ENCODE results near the gene RCAN2. TPM values are rescaled to one million over a fixed set of nuclear protein-coding genes. Genes with fewer than 3 reads are reported as not detected.

The RCAN2 gene
- total and polyA plus RNA-seq, 2 experiments from 2014 or later = 6.0 to 9.3 TPM

DNA sequence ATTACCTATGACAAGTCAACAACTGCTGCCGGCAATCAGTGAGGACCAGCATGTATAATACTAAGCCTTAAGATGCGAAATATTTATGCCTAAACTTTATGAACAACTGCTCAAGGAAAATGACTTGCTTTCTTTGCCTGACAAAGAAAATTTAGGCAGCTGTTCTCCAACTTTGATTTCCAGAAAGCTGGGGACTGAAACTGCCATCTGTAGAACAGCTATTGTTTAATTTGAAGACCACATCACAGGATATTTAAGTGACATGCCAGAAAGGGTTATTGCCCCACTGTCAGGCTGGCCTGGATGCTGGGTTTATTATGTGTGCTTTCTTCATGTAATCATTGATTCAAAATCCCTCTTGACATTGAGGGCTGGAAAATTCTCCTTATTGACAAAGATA is 166.5 kb downstream of the RCAN2 start:
- DNase-seq (ENCODE audit: low spot score) = no peak
- H3K4me3 Mint-ChIP-seq = no peak overlapping the region
- H3K9me3 Mint-ChIP-seq = no peaks in the 10 kb centered on the region
- Histone ChIP-seq H3K4me1 (ENCODE audit: insufficient read depth) (peaks cover 13% of the 10 kb centered on the region), H3K27ac (ENCODE audit: low read depth) (no peak overlapping the region), H4K20me1 (replicated peaks; ENCODE audit: insufficient read depth) (no peaks in the 10 kb centered on the region), H3K79me2 (replicated peaks; ENCODE audit: insufficient read depth) (no peaks in the 10 kb centered on the region), H3K4me2 (no peak overlapping the region), H3K4me3 (no peak overlapping the region), H3F3A (replicated peaks; ENCODE audit: low read depth) (no peaks in the 10 kb centered on the region), H3K36me3 (ENCODE audit: insufficient read depth) (no peaks in the 10 kb centered on the region), H3K9me2 (ENCODE audit: insufficient read depth) (no peaks in the 10 kb centered on the region), H2AFZ (no peak overlapping the region), H3K27me3 (ENCODE audit: insufficient read depth) (no peaks in the 10 kb centered on the region)
- TF ChIP-seq JUNB (IDR thresholded peaks at IDR 0.05; ENCODE audit: unreplicated experiment) = no peak
- no peak for TF ChIP-seq POLR2AphosphoS5 (IDR thresholded peaks at IDR 0.05; ENCODE audit: low read depth)
- TF ChIP-seq STAT1 (IDR thresholded peaks at IDR 0.05; ENCODE audit: unreplicated experiment) = no peak
- TF ChIP-seq, protein P1, sequence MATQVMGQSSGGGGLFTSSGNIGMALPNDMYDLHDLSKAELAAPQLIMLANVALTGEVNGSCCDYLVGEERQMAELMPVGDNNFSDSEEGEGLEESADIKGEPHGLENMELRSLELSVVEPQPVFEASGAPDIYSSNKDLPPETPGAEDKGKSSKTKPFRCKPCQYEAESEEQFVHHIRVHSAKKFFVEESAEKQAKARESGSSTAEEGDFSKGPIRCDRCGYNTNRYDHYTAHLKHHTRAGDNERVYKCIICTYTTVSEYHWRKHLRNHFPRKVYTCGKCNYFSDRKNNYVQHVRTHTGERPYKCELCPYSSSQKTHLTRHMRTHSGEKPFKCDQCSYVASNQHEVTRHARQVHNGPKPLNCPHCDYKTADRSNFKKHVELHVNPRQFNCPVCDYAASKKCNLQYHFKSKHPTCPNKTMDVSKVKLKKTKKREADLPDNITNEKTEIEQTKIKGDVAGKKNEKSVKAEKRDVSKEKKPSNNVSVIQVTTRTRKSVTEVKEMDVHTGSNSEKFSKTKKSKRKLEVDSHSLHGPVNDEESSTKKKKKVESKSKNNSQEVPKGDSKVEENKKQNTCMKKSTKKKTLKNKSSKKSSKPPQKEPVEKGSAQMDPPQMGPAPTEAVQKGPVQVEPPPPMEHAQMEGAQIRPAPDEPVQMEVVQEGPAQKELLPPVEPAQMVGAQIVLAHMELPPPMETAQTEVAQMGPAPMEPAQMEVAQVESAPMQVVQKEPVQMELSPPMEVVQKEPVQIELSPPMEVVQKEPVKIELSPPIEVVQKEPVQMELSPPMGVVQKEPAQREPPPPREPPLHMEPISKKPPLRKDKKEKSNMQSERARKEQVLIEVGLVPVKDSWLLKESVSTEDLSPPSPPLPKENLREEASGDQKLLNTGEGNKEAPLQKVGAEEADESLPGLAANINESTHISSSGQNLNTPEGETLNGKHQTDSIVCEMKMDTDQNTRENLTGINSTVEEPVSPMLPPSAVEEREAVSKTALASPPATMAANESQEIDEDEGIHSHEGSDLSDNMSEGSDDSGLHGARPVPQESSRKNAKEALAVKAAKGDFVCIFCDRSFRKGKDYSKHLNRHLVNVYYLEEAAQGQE (IDR thresholded peaks at IDR 0.05; ENCODE audit: unreplicated experiment) = no peak
- TF ChIP-seq EZH2phosphoT487 (IDR thresholded peaks at IDR 0.05; ENCODE audit: unreplicated experiment) = no peak
- no peak for TF ChIP-seq ZNF331 (CRISPR knock-in tag; IDR thresholded peaks at IDR 0.05; ENCODE audit: low read depth)
- TF ChIP-seq, protein P2, sequence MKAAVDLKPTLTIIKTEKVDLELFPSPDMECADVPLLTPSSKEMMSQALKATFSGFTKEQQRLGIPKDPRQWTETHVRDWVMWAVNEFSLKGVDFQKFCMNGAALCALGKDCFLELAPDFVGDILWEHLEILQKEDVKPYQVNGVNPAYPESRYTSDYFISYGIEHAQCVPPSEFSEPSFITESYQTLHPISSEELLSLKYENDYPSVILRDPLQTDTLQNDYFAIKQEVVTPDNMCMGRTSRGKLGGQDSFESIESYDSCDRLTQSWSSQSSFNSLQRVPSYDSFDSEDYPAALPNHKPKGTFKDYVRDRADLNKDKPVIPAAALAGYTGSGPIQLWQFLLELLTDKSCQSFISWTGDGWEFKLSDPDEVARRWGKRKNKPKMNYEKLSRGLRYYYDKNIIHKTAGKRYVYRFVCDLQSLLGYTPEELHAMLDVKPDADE (IDR thresholded peaks at IDR 0.05) = no peak
- TF ChIP-seq CREB1 (CRISPR knock-in tag; IDR thresholded peaks at IDR 0.05; ENCODE audit: low read depth) = no peak
- no peak for TF ChIP-seq NANOG (IDR thresholded peaks at IDR 0.05; ENCODE audit: borderline replicate concordance)
- TF ChIP-seq, protein P3, sequence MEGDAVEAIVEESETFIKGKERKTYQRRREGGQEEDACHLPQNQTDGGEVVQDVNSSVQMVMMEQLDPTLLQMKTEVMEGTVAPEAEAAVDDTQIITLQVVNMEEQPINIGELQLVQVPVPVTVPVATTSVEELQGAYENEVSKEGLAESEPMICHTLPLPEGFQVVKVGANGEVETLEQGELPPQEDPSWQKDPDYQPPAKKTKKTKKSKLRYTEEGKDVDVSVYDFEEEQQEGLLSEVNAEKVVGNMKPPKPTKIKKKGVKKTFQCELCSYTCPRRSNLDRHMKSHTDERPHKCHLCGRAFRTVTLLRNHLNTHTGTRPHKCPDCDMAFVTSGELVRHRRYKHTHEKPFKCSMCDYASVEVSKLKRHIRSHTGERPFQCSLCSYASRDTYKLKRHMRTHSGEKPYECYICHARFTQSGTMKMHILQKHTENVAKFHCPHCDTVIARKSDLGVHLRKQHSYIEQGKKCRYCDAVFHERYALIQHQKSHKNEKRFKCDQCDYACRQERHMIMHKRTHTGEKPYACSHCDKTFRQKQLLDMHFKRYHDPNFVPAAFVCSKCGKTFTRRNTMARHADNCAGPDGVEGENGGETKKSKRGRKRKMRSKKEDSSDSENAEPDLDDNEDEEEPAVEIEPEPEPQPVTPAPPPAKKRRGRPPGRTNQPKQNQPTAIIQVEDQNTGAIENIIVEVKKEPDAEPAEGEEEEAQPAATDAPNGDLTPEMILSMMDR (conservative IDR thresholded peaks at IDR 0.05; ENCODE audit: low read depth in 2 of 2) = no peak
- TF ChIP-seq, protein P4, sequence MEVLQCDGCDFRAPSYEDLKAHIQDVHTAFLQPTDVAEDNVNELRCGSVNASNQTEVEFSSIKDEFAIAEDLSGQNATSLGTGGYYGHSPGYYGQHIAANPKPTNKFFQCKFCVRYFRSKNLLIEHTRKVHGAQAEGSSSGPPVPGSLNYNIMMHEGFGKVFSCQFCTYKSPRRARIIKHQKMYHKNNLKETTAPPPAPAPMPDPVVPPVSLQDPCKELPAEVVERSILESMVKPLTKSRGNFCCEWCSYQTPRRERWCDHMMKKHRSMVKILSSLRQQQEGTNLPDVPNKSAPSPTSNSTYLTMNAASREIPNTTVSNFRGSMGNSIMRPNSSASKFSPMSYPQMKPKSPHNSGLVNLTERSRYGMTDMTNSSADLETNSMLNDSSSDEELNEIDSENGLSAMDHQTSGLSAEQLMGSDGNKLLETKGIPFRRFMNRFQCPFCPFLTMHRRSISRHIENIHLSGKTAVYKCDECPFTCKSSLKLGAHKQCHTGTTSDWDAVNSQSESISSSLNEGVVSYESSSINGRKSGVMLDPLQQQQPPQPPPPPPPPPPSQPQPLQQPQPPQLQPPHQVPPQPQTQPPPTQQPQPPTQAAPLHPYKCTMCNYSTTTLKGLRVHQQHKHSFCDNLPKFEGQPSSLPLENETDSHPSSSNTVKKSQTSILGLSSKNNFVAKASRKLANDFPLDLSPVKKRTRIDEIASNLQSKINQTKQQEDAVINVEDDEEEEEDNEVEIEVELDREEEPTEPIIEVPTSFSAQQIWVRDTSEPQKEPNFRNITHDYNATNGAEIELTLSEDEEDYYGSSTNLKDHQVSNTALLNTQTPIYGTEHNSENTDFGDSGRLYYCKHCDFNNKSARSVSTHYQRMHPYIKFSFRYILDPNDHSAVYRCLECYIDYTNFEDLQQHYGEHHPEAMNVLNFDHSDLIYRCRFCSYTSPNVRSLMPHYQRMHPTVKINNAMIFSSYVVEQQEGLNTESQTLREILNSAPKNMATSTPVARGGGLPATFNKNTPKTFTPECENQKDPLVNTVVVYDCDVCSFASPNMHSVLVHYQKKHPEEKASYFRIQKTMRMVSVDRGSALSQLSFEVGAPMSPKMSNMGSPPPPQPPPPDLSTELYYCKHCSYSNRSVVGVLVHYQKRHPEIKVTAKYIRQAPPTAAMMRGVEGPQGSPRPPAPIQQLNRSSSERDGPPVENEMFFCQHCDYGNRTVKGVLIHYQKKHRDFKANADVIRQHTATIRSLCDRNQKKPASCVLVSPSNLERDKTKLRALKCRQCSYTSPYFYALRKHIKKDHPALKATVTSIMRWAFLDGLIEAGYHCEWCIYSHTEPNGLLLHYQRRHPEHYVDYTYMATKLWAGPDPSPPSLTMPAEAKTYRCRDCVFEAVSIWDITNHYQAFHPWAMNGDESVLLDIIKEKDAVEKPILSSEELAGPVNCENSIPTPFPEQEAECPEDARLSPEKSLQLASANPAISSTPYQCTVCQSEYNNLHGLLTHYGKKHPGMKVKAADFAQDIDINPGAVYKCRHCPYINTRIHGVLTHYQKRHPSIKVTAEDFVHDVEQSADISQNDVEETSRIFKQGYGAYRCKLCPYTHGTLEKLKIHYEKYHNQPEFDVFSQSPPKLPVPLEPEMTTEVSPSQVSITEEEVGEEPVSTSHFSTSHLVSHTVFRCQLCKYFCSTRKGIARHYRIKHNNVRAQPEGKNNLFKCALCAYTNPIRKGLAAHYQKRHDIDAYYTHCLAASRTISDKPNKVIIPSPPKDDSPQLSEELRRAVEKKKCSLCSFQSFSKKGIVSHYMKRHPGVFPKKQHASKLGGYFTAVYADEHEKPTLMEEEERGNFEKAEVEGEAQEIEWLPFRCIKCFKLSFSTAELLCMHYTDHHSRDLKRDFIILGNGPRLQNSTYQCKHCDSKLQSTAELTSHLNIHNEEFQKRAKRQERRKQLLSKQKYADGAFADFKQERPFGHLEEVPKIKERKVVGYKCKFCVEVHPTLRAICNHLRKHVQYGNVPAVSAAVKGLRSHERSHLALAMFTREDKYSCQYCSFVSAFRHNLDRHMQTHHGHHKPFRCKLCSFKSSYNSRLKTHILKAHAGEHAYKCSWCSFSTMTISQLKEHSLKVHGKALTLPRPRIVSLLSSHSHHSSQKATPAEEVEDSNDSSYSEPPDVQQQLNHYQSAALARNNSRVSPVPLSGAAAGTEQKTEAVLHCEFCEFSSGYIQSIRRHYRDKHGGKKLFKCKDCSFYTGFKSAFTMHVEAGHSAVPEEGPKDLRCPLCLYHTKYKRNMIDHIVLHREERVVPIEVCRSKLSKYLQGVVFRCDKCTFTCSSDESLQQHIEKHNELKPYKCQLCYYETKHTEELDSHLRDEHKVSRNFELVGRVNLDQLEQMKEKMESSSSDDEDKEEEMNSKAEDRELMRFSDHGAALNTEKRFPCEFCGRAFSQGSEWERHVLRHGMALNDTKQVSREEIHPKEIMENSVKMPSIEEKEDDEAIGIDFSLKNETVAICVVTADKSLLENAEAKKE (CRISPR knock-in tag; IDR thresholded peaks at IDR 0.05) = no peak
- ATAC-seq = no peak
- no peak overlapping the region for H3K27ac Mint-ChIP-seq
- H3K4me1 Mint-ChIP-seq = peaks cover 14% of the 10 kb centered on the region
- no peaks in the 10 kb centered on the region for H3K36me3 Mint-ChIP-seq (ENCODE audit: low read depth)
- H3K27me3 Mint-ChIP-seq (ENCODE audit: insufficient read depth, low read depth, poor library complexity) = no peaks in the 10 kb centered on the region
